Fibroblast of the aortic adventitia (primary cell): ENCODE results near the gene ITSN2. TPM values are rescaled to one million over a fixed set of nuclear protein-coding genes. Genes with fewer than 3 reads are reported as not detected.

Source experiments
- DNase-seq: peaks from one replicate; pipeline ENCODE4 v3.0.0-alpha.2; 2010; ENCODE audit warnings: low read depth
- H3K4me3 ChIP-seq: 2 replicates; pipeline ENCODE4 v1.5.1; 2011; ENCODE audit warnings: low read depth, mild to moderate bottlenecking, control low read depth, low read length, moderate library complexity
- CTCF ChIP-seq: IDR thresholded peaks from 2 replicates; pipeline ENCODE4 v1.5.1; 2011; ENCODE audit warnings: mild to moderate bottlenecking, low read length, control low read depth, inconsistent platforms; ENCODE audit not compliant: insufficient read depth
- total RNA-seq: library from RNA; depleted of rRNA; stranded (reverse); fragments of >200 nt; gene quantifications from 2 replicates; pipeline ENCODE4 v1.2.3, GENCODE V29; 2012; ENCODE audit warnings: low replicate concordance

Gene ITSN2
- total RNA-seq, 1 donor = 32.4 TPM

DNA sequence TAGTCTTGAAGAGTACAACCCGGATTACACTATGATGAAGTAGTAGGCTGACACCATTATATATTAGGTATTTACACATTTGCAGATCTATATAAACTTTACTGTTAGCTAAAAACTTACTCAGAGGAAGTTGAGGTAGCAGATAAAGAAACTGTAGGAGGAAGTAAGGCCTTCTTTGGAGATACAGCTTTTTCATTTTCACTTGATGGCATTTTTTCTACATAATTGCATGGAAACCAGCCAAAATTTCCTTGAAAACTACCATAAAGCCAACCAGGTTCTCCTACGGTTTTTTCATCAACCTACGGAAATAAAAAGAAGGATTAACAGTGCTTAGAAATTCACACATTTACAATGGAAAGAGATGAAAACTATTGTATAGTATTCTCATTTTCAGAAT is 98.9 kb downstream of the ITSN2 start:
- DNase-seq = no peak
- no peak overlapping the region for H3K4me3 ChIP-seq
- no peak for TF ChIP-seq CTCF

- DNase-seq = peak; percentile 60
- H3K4me3 ChIP-seq = no peak overlapping the region
- no peak for TF ChIP-seq CTCF
Measured at GRCh38 chr2:24259316-24259715, 101.0 kb downstream of the ITSN2 start.

DNA sequence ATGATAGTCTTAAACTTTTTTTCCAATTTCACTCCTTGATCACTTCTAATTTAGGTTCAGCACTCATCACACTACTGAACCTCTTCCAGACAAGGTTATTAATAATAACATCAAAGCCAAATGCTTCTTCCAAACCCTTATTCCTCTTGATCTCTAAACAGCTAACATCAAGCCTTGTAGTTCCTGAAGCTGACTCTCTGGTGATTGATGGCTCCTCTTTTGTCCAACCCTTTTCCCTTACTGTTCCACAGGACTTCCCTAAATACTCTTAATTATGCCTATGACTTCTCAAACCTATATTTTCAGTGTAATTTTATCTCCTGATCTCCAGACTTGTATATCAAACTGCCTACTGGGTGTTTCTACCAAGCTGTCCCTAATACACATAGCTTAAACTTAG is 101.6 kb downstream of the ITSN2 start:
- no peak for DNase-seq
- TF ChIP-seq CTCF = no peak
- no peak overlapping the region for H3K4me3 ChIP-seq

GRCh38 chr2:24253303-24253919 is 106.9 kb downstream of the ITSN2 start:
- no peak overlapping the region for H3K4me3 ChIP-seq
- TF ChIP-seq CTCF = no peak
- DNase-seq = peak; percentile 22

DNA sequence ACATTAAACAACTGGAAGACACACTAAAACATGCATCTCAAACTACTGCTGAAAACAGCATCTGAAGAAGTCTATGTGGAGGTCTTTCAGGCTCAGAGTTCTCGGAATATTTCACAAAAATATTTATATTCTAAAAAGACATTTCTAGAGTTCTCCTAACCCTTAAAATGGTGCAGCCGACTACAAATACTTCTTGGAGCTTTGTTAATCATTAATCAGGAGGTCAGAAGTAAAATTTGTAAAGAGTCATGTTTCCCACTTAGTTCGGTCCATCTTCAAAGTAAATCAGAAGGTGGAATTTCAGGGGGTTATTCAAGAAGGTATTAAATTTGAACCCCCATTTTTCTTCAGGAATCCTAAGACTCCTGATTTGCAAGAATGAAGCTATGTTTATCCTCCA is 112.7 kb downstream of the ITSN2 start:
- no peak for TF ChIP-seq CTCF
- no peak overlapping the region for H3K4me3 ChIP-seq
- no peak for DNase-seq

- TF ChIP-seq CTCF = no peak
- no peak overlapping the region for H3K4me3 ChIP-seq
- no peak for DNase-seq
Measured at GRCh38 chr2:24247164-24247563, 113.2 kb downstream of the ITSN2 start.

DNA sequence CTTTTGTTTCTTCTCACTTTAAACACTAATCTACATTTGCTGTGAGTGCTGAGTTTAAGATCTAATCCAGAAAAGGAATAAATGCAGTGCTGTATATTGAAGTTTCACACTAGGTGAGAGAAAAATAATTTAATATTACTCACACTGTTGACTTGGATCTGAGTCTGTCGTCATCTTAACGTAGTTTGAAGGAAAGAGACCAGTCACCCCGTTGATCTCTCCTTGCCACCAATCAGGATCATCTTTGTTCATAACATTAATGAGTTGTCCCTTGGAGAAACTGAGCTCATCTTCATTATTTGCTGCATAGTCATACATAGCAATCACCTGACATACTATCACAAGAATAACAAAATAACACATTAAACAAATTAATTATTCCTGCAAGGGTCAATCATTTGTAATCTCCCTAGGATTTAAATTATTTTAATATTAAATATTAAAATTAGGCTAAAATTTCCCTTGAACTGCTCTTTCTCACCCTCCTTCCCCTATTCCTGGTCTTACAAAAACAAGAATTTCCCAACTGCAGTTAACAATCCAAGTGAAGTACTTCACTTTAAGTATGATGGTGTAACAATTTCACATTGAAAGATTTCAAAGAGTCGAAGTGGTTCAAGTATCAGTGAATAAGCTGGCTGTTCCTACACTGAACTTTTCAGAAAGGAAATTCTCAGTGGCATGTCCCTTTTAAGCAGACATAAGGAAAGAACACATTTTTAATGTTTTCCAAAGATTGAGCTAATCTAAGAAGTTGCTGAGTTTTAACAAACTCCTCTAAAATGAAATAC is 114.2 kb downstream of the ITSN2 start:
- TF ChIP-seq CTCF = no peak
- no peak for DNase-seq

More for the DNA sequence above, 114.2 kb downstream of the ITSN2 start:
- H3K4me3 ChIP-seq = no peak overlapping the region
